GM11168 (cell line): ENCODE measurements around the gene FOXI1.

Source experiments
- in situ Hi-C: fragments of 300-500 bp; cut with MboI; formaldehyde crosslinking; loops from one replicate; pipeline ENCODE4 v1.12.0; 2022; ENCODE audit warnings: low sequenced_read_pairs; ENCODE audit not compliant: unreplicated experiment

FOXI1 gene

DNA sequence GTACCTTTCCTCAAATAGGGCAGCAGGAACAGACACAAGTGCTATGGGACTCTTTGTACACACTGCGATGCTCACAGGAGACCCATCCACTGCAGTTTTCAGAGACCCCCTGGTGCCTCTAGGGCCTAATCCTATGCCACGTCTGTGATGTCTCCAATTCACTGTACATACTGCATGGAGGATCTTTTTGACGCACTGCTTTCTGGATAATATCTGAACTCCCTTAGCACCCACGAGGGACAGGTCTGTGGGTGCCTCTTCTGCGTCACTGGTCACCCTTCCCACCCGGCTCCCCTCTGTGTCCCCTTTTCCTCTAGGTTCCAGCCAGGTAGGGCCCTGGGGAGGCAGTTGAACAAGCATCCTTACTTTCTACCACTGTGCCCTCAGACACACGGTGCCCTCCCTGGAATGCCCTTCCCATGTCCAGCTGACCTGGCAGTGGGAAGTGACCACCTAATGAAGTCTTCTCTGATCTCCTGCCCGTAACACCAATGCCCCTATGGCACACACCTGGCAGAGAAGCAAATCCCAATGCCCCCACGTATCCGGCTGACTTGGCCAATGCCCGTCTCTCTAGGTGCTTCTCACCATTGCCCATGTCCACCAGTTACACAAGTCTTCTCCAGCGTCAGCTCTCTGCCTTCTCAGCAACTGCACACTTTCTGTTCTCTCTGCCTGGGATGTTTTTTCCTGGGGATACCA, 41.5 kb downstream of the FOXI1 start:
- in situ Hi-C loops = no loop called here

DNA sequence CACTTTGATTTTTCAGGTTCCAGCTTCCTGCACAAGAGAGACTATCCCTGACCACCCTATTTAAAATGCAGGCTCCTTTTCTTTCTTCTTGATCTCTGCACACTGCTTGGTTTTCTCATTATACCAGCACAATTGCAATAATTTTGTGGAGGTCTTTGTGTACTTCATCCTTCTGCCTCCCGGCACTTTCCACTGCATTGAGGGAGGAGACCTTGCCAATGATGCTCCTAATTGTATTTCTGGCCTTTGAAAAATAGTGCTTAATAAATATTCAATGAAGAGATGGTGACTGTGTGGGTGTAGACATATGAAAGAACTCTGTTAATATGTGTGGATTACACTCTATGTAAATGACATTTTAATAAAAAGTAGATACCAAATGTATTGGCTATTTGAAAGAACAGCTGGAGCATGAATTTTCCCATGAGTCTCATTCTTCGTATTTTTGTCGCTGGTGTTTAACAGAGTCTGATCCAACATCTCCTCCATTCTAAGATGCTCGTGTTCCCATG, 42.1 kb downstream of the FOXI1 start:
- in situ Hi-C loops = no loop called here

DNA sequence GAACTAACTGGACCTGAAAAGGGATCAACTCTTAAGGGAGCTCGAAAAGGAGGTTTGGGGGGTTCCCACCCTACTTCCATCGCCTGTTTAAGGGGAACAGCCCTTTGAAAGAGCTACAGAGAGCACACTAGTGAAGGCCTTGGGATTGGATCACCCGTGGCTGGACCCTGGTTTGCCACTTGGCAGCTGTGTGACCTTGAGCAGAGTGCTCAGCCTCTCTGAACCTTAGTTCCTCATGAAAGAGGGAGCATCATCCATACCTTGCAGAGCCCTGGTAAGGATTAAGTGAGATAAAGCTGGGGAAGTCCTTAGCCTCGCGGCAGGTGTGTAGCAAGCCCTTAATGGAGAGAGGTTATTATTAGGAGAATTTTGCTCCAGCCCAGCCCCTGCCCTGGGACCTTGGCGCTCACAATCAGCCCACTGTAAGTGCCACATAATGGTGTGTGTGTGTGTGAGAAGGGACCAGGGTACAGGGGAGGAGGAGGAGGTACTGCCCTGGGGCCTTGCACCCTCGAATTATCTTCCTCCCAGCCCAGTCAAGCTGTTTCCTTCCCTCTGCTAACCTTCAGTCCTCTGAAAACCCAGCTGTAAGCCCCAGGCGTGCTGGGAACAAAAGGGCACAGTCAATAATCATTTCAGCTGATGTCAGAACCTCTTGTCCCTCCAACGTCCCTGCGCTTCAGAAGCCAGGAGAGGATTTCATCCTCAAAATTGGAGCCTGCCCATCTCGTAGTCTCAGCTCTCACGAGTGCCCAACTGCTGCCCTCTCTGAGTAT, 42.9 kb downstream of the FOXI1 start:
- in situ Hi-C loops = no loop called here

DNA sequence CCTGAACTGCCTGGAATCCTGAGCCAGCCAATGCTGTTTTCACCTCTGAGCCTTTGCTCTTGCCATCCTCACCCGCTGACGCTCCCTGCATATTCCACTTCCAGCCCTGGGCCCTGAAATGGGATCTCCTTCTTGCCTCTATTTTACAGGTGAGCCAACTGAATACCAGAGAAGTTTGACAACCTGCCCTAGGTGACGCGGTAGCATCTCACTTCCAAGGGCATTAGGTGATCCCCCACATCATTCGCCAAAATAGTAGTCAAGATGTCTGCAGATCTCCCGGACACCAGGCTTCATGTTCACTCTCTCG, 43.5 kb downstream of the FOXI1 start:
- in situ Hi-C loops = no loop called here

DNA sequence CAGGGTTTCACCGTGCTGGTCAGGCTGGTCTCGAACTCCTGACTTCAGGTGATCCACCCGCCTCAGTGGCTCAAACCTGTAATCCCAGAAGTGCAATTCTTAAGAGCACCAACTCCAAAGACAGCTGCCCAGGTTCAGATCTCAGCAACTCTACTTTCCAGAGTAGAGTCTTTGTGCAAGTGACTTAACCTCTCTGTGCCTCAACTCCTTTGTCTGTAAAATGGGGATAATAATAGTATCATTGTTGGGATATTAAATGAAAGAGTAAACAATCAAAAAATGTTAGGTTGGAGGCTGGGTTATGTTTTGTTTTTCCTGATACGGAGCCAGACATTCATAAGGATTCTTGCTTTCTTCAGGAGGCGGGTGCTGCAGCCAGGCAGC, 45.0 kb downstream of the FOXI1 start:
- in situ Hi-C loops = no loop called here

DNA sequence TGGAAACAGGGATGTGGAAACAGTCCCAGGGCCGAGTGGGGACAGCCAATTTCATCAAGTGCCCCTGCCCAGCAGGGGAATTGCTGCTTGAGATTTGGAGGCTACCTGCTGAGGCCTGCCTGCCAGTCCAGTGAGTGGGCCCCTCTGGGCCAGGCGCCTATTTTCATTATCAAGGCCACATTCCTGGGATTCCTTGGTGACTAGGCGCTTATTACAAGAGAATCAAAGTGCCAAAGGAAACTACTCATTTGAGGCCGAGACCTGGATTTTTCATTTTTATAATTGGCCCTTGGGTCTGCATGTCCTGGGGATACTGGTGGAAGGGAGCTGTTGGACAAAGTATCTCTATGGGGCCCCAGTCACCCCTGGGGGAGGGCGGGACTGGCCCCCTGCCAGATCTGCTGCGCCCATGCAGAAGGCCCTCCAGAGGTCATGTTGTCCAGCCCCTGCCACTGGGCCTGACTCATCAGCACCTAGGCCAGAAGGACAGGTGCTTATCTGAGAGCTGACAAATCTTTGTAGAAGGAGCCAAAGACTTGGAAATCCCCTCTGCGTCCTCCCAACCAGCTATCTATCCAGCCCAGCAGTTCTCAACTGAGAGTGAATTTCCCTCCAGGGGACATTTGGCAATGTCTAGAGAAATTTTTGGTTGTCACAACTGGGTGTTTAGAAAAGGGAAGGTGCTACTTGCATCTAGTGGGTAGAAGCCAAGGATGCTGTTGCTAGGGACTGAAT, 45.6 kb downstream of the FOXI1 start:
- in situ Hi-C loops = no loop called here

DNA sequence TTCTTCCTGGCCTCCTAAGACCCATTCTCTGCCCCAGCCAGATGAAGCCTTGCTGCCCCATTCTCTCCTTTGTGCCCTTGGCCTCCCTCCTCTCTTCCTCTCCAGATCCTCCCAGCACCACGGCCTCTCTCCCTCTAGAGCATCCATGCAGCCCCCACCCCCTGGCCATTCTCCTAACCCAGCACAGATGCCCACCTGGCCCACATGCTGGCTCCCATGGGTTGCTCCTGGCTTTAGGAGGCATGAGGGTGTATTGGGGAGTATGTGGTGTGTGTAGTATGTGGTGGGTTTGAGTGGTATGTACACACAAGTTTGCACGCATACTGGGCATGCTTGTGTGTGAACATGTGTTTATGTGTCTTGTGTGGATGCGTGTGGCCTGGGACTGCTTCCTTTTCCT, 47.1 kb downstream of the FOXI1 start:
- in situ Hi-C loops = no loop called here

DNA sequence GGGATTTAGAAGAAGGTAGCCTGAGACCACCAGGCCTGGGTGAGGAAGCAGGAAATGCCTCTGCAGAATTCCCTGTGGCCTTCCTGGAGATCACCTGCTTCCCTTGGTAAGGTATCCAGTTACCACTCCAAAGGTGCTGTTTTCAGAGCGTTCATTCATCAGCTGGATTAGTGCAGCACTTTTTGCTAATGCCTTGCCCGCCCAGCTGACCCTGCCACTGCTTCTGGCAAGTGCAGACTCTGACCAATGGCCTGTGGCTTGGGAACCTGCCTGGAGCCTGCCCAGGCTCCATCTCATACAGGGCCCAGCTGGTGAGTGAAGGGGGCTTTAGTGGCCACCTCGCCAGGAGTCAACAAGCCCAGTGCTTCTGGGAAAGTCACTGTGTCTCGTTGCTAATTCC, 48.6 kb downstream of the FOXI1 start:
- in situ Hi-C loops = no loop called here

DNA sequence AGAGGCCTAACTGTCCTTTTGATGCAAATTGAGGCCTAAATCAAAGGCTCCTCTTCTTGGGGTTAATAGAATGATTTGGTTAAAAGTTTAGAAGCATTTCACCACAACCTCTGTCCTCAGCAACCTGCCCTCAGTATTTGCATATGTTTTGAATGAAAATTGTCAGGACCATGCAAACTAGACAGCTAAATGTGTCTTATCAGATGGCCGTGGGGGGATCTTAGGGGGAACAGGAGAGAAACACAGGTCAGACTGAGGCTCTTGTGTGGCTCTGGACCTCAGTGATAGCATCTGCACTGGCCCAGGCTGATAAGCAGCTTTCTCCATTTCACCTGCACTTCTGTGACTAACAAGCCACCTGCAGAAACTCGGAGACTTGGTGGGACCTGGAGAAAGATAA, 49.0 kb downstream of the FOXI1 start:
- in situ Hi-C loops = no loop called here

DNA sequence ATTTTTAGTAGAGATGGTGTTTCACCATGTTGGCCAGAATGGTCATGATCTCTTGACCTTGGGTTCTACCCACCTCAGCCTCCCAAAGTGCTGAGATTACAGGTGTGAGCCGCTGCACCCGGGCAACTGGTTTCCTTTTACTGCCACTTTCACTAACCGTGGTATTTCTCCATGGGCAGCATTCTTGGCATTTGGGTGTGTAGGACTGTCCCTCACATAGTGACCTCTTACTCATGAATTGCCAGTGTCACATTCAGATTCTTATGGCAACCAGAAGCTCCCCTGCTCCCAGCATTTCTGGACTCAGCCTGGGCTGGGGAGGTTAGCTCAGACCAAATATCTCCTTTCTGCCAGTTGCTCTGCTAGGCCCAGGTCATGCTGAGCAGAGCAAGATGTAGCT, 50.1 kb downstream of the FOXI1 start:
- in situ Hi-C loops = no loop called here

DNA sequence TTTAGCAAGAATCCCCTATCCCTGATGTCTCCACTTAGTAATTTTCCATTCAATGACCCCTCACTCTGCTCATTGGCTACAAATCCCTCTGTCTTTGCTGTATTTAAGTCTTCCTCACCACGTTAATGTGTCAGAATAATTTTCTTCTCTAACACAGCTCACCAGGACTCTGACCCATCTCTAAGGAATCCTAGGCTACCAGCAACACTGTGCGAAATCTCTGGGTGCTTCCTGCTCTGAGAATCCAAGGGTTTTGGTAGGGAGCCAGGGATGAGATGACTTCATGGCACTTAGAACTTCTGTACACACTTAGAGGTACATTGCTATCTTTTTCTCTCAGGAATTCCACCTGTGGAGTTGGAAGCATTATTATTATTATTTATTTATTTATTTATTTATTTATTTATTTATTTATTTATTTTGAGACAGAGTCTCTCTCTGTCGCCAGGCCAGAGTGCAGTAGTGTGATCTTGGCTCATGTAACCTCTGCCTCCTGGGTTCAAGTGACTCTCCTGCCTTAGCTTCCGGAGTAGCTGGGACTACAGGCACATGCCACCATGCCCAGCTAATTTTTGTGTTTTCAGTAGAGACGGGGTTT, 53.5 kb downstream of the FOXI1 start:
- in situ Hi-C loops = no loop called here
